ENCODE data around the gene IL20RA. TPM values are rescaled to one million over a fixed set of nuclear protein-coding genes. Genes with fewer than 3 reads are reported as not detected.

IL20RA gene
- total and polyA plus RNA-seq, 2 of the 8 experiments (the other 6 are each of a cell fraction or from before 2014, with no cell fraction given), result 1.3 to 1.7 TPM

GRCh38 chr6:137031122-137031521 lies 13.6 kb downstream of the IL20RA start:
- H3K18ac ChIP-seq (ENCODE audit: extremely low read depth, low read length), result no peak overlapping the region
- no peaks in the 10 kb centered on the region for H4K20me1 ChIP-seq (replicated peaks in 1 of 2; ENCODE audit: control insufficient read depth in 1 of 2, insufficient read depth in 2 of 2, low read length in 2 of 2)
- no peaks in the 10 kb centered on the region for H3K79me2 ChIP-seq (ENCODE audit: control insufficient read depth in 1 of 2, insufficient read depth in 2 of 2, low read length in 2 of 2)
- H3K27ac ChIP-seq (ENCODE audit: low read depth, low read length), result no peak overlapping the region
- H3K9ac ChIP-seq (replicated peaks in 1 of 4; ENCODE audit: extremely low read depth in 1 of 4, low read depth in 3 of 4, low read length in 3 of 4), result no peak overlapping the region
- H2BK120ac ChIP-seq (replicated peaks; ENCODE audit: low read depth, low read length), result no peak overlapping the region
- 92% methylated on average over 3 of the region's 3 CpGs; no CpG with 5 or more reads in 1 of the 2 experiments for WGBS, 2 experiments (ENCODE audit: extremely low coverage in 1 of 2, insufficient coverage in 1 of 2, insufficient read length in 1 of 2, insufficient replicate concordance in 2 of 2, low coverage in 1 of 2, low lambda C conversion rate in 2 of 2, missing lambda C conversion rate in 1 of 2)
- no peaks in the 10 kb centered on the region for H3K79me1 ChIP-seq (ENCODE audit: low read depth, low read length)
- no peak overlapping the region for H3K56ac ChIP-seq (replicated peaks; ENCODE audit: insufficient read length, low read depth, low read length)
- no peaks in the 10 kb centered on the region for H3K23me2 ChIP-seq (ENCODE audit: low read depth, low read length)
- no peak overlapping the region for H2BK20ac ChIP-seq (ENCODE audit: low read length)
- H3K4me3 ChIP-seq (ENCODE audit: extremely low read depth in 1 of 4, insufficient read depth in 2 of 4, low read depth in 3 of 4, low read length in 4 of 4), result no peak overlapping the region
- ChIA-PET POLR2A (ENCODE audit: partially characterized antibody) (no interaction called here), CTCF (ENCODE audit: partially characterized antibody) (interaction anchor here (1.6 kb wide), 1 partner anchor 17 kb away, joined by 3 read pairs; no protein-coding TSS in a partner anchor)
- no peak overlapping the region for H2BK15ac ChIP-seq (ENCODE audit: low read length)
- H2BK12ac ChIP-seq (ENCODE audit: low read depth, low read length), result no peak overlapping the region
- H3K4me2 ChIP-seq (ENCODE audit: insufficient read depth in 1 of 2, low read depth in 2 of 2, low read length in 2 of 2), result no peak overlapping the region
- no peak overlapping the region for H3K4ac ChIP-seq (replicated peaks; ENCODE audit: insufficient read length, low read depth, low read length)
- no peak overlapping the region for H3K14ac ChIP-seq (ENCODE audit: insufficient read length)
- H3K36me3 ChIP-seq (ENCODE audit: control insufficient read depth in 2 of 4, insufficient read depth in 4 of 4, low read length in 3 of 4), result no peaks in the 10 kb centered on the region
- H3K27me3 ChIP-seq (replicated peaks in 1 of 4; ENCODE audit: control insufficient read depth in 3 of 4, extremely low read depth in 1 of 4, insufficient read depth in 3 of 4, low read length in 3 of 4), result no peaks in the 10 kb centered on the region
- no peaks in the 10 kb centered on the region for H3K9me3 ChIP-seq (ENCODE audit: insufficient read depth in 2 of 2, low read depth in 1 of 2, low read length in 1 of 2)
- no peaks in the 10 kb centered on the region for H3K4me1 ChIP-seq (replicated peaks in 1 of 4; ENCODE audit: control insufficient read depth in 3 of 4, insufficient read depth in 4 of 4, low read length in 3 of 4)
- no peak overlapping the region for H4K91ac ChIP-seq (replicated peaks; ENCODE audit: insufficient read length, low read length)
- H2AFZ ChIP-seq (ENCODE audit: low read length), result no peak overlapping the region
- H2BK5ac ChIP-seq (ENCODE audit: low read depth, low read length), result no peak overlapping the region
- DNase-seq (ENCODE audit: low read depth in 1 of 2, low spot score in 2 of 2), result no peak
- H3K23ac ChIP-seq (ENCODE audit: insufficient read length), result no peak overlapping the region
- H4K8ac ChIP-seq (ENCODE audit: extremely low read depth, insufficient read depth, low read length), result no peak overlapping the region
- H4K5ac ChIP-seq (ENCODE audit: insufficient read length, low read depth, low read length), result no peak overlapping the region
- H2AK5ac ChIP-seq (ENCODE audit: low read depth, low read length), result no peak overlapping the region
- FAIRE-seq, result no peak
- TF ChIP-seq SAP30 (IDR thresholded peaks at IDR 0.05; ENCODE audit: insufficient read depth, insufficient replicate concordance, low read length), result no peak
- no peak for TF ChIP-seq POU5F1 (IDR thresholded peaks at IDR 0.05; ENCODE audit: low read depth, low read length)
- TF ChIP-seq SIN3A (conservative IDR thresholded peaks at IDR 0.05 in 1 of 2, IDR thresholded peaks at IDR 0.05 in 1 of 2; ENCODE audit: low read depth in 1 of 2, low read length in 2 of 2), result no peak
- TF ChIP-seq CBX5 (IDR thresholded peaks at IDR 0.05; ENCODE audit: low read depth, low read length), result no peak
- no peak for TF ChIP-seq EZH2 (IDR thresholded peaks at IDR 0.05; ENCODE audit: low read depth, low read length, severe bottlenecking)
- no peak for TF ChIP-seq TAF7 (optimal IDR thresholded peaks at IDR 0.05; ENCODE audit: borderline replicate concordance, low read depth, low read length)
- no peak for TF ChIP-seq SIX5 (IDR thresholded peaks at IDR 0.05; ENCODE audit: low read depth, low read length)
- no peak for TF ChIP-seq MAX (IDR thresholded peaks at IDR 0.05)
- TF ChIP-seq HDAC6 (IDR thresholded peaks at IDR 0.05; ENCODE audit: low read depth, low read length), result no peak
- no peak for TF ChIP-seq SIRT6 (IDR thresholded peaks at IDR 0.05; ENCODE audit: low read length)
- TF ChIP-seq EGR1 (IDR thresholded peaks at IDR 0.05; ENCODE audit: borderline replicate concordance, low read depth, low read length), result no peak
- no peak for TF ChIP-seq E2F6 (IDR thresholded peaks at IDR 0.05)
- no peak for TF ChIP-seq SRF (IDR thresholded peaks at IDR 0.05; ENCODE audit: low read depth, low read length)
